Colonic mucosa (tissue), 4 donors: Measurements from ENCODE around the gene TMEM237. TPM values are rescaled to one million over a fixed set of nuclear protein-coding genes. Genes with fewer than 3 reads are reported as not detected.

Source experiments
- DNase-seq: peaks from one replicate; pipeline ENCODE4 v3.0.0-alpha.2; 2020
- H3K27ac ChIP-seq: fragments of 200-600 bp; one replicate; pipeline ENCODE4 v1.8.0; 2021
- H3K27me3 ChIP-seq: fragments of 200-600 bp; one replicate; pipeline ENCODE4 v1.8.0; 2021
- H3K36me3 ChIP-seq: fragments of 200-600 bp; one replicate; pipeline ENCODE4 v1.8.0; 2021
- H3K4me1 ChIP-seq: fragments of 200-600 bp; one replicate; pipeline ENCODE4 v1.8.0; 2021; ENCODE audit warnings: mild to moderate bottlenecking
- H3K4me3 ChIP-seq: fragments of 200-600 bp; one replicate; pipeline ENCODE4 v1.8.0; 2021
- H3K9ac ChIP-seq, 2 donors: one replicate each; pipeline ENCODE4 v1.7.0; 2013; ENCODE audit warnings: control low read depth in 2 of 2, low read depth in 2 of 2, low read length in 2 of 2
- H3K9me3 ChIP-seq: fragments of 200-600 bp; one replicate; pipeline ENCODE4 v1.8.0; 2021
- CTCF ChIP-seq: fragments of 200-600 bp; IDR thresholded peaks from one replicate; pipeline ENCODE4 v1.8.0; 2022; ENCODE audit warnings: antibody characterized with exemption, mild to moderate bottlenecking
- intact Hi-C: fragments of 100-400 bp; cut with DNase I; formaldehyde crosslinking; loops from one replicate; pipeline ENCODE4 v1.14.1; 2022
- total RNA-seq, 2 donors: library from RNA; stranded (reverse); fragmentation: NEBNext Ultra II Directional in 1 of 2; extraction: Animal tissue kit (Norgen Biotek cat#: 25700) in 1 of 2; gene quantifications; one replicate each; pipeline ENCODE4 v1.2.1, GENCODE V29; 2021
- donor health status: healthy.
- donor health status: DM: no; HTN: no; CAD: no.
- donor health status: DM: no; HTN: no; CAD: no.

The TMEM237 gene
- total RNA-seq, 2 donors from 2014 or later, result 4.5 to 7.1 TPM

GRCh38 chr2:201654616-201655384, 11.5 kb upstream of the TMEM237 start:
- intact Hi-C loops, result no loop called here
- Histone ChIP-seq H3K4me1 (no peaks in the 10 kb centered on the region), H3K9me3 (no peaks in the 10 kb centered on the region), H3K27me3 (no peaks in the 10 kb centered on the region), H3K4me3 (no peak overlapping the region), H3K27ac (no peak overlapping the region), H3K36me3 (no peaks in the 10 kb centered on the region), H3K9ac (no peak overlapping the region)
- DNase-seq, result no peak
- no peak for TF ChIP-seq CTCF

DNA sequence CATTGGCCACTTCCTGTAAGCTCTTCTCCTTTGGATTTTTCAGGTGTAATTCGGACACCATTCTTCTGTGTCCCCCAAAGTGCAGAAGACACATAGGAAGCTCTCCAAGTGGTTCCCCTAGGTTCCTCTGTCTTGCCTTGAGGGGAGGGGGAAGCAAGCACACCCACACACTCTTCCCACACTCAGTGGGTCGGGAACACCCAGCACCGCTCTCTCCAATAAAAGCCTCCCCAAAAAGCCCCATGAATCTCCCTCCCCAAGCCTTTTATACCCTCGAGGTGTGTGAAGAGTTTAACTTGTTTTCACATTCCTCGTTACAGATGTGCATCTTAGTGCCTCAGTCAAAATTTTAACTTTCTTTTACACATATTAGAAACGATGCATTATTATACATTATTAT, 9.9 kb upstream of the TMEM237 start:
- intact Hi-C loops, result no loop called here
- no peak overlapping the region for H3K4me3 ChIP-seq
- no peak overlapping the region for H3K27ac ChIP-seq
- H3K27me3 ChIP-seq, result no peaks in the 10 kb centered on the region
- no peak overlapping the region for H3K9ac ChIP-seq
- H3K9me3 ChIP-seq, result no peaks in the 10 kb centered on the region
- no peaks in the 10 kb centered on the region for H3K4me1 ChIP-seq
- DNase-seq, result no peak
- no peak for TF ChIP-seq CTCF
- H3K36me3 ChIP-seq, result no peaks in the 10 kb centered on the region

- no peak overlapping the region for H3K4me3 ChIP-seq
- H3K4me1 ChIP-seq, result no peaks in the 10 kb centered on the region
- no peaks in the 10 kb centered on the region for H3K36me3 ChIP-seq
- no peak for DNase-seq
- H3K9ac ChIP-seq, result no peak overlapping the region
- intact Hi-C loops, result no loop called here
- no peaks in the 10 kb centered on the region for H3K27me3 ChIP-seq
- no peak for TF ChIP-seq CTCF
- H3K27ac ChIP-seq, result no peak overlapping the region
- no peaks in the 10 kb centered on the region for H3K9me3 ChIP-seq
These were observed 6.1 kb upstream of the TMEM237 start for GRCh38 chr2:201649442-201649841.

DNA sequence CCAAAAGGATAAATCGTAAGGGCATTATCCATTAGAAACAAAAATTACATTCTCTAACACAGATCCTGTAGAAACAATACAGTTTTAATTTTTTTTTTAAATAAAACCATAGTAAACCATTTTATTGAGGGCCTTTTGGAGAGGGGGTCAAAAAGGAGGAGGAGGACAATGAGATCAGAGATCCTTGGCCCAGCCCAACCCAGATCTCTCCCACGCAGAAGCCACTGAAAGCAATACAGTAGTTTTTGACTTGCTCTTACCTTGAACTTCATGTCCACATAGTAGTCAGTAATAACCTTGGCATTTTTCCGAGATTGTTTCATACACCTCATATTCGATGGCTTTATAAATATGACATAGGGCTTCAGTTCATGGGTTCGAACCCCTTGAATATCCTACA, 4.1 kb upstream of the TMEM237 start:
- no peaks in the 10 kb centered on the region for H3K9me3 ChIP-seq
- DNase-seq, result no peak
- H3K27me3 ChIP-seq, result no peaks in the 10 kb centered on the region
- no peaks in the 10 kb centered on the region for H3K36me3 ChIP-seq
- TF ChIP-seq CTCF, result no peak
- H3K4me3 ChIP-seq, result no peak overlapping the region
- H3K4me1 ChIP-seq, result no peaks in the 10 kb centered on the region
- H3K9ac ChIP-seq, result no peak overlapping the region
- intact Hi-C loops, result no loop called here
- H3K27ac ChIP-seq, result no peak overlapping the region

DNA sequence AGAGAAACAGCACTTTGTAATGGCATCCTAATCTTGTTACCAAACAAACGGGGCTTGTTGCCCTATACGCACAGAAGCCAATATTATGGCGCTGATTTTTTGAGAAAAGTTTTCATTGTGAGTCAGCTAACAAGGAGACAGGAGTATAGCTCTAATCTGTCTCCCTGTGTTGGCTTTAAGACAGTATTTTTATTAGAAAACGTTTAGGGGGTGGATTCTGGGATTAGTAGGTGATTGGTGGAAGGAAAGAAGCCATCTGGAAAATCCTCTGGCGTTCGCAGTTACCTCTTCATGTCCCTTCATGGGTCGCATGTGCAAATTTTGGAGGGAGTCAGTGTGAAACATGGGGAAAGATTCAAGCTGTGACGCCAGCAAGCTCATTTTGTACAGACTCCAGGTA, 698 bp upstream of the TMEM237 start:
- Histone ChIP-seq H3K9me3 (no peaks in the 10 kb centered on the region), H3K27ac (no peak overlapping the region), H3K9ac (no peak overlapping the region), H3K27me3 (no peaks in the 10 kb centered on the region), H3K36me3 (no peaks in the 10 kb centered on the region), H3K4me3 (peak overlapping the region; percentile 92), H3K4me1 (peaks cover 4% of the 10 kb centered on the region)
- no peak for DNase-seq
- no peak for TF ChIP-seq CTCF
- intact Hi-C loops, result no loop called here
